HG03066 (cell line): Measurements from ENCODE around the gene TCTN1.
A peak's percentile ranks its signal among the peaks of the same experiment; 100 is the strongest.
"Not testable (repeated sequence)": the region's sequence is repeated elsewhere in the genome, so short reads cannot be mapped to it uniquely, and the experiment has no call there.

Source experiments
- ATAC-seq: cut with Tn5 transposase; IDR thresholded peaks from one replicate; pipeline ENCODE4 v1.9.1; 2021; ENCODE audit warnings: low read depth; ENCODE audit not compliant: unreplicated experiment

Gene TCTN1

DNA sequence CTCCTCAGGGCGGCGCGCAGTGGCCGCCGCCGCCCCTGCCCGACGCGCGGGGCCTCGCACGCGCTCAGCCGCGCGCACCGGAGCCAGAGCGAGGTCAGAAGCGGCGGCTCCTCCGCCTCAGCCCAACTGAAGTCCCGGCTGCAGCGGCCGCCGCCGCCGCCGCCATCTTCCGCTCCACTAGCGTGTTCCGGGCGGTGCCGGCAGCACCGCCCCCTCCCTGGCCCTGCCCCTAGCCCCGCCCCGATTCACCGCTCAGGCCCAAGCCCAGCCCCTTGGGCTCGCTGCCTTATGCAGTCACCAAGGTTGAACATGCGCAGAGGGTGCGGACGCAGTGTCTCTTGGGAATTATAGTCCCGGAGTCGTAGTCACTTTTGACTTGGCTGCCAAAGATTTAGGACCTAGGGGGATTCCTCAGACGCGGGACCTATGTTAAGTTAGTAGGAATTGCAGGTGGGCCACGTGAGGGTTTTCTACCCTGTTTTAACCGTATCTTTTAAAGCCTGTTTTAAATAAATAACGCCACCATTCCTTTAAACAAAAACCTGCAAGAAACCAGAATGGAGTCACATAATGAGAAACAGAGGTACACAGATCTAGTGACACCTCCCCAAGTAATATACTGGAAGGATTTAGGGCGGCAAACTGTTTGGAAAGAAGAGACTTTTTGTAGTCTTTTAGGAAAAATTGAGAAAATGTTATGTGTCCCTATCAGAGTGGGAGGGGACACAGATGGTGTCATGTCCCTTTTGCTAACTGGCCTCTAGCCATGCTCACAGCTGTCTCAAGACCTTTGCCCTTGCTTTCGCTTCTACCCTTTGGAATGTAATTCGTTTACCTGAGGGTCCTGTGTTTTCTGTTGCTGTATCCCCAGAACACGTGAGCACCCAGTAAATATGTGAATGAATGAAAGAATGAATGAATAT, 30.5 kb upstream of the TCTN1 start, which contains the start of gene PPTC7:
PPTC7 (minus strand) TSS at position 182 of the 923 bp plus-strand sequence. CDS start 287 bp downstream, outside the sequence.
- ATAC-seq: peak; percentile 71

DNA sequence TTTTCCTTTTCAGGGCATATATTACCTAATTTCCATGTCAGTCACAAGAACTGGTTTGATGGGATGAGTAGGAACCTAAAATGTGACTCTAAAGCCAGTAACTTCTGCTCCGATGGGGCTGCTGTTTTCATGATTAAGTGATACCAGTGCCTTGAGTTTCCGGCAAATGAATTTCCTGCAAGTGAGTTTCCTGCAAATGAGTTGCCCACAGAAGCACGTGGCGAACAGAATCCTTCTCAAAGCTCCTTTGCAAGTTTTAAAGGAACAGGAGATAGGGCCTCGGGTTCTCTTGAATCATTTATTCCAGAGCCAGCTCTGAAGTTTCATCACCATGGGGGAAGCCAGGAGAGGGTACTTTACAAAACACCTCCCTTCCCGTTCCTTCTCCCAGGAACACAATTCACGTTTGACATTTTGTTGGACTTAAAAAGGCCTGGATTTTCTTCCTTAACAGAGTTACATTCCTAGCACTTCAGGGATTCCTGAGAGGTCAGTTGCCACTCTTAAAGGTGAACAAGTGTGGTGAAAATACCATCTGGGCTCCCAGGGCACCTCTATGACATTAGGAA, 28.6 kb upstream of the TCTN1 start:
- no peak for ATAC-seq

DNA sequence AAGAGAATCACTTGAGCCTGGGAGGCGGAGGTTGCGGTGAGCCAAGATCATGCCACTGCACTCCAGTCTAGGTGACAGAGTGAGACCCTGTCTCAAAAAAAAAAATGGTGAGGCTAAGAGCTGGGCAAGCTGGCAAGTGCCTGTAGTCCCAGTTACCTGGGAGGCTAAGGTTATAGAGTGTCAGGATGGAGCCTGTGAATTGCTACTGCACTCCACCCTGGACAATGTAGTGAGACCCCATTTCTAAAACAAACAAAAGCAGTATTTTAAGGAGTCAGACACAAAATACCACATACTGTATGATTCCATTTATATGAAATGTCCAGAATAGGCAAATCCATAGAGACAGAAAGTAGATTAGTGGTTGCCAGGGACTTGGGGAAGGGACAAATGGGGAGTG, 26.8 kb upstream of the TCTN1 start:
- not testable (repeated sequence) for ATAC-seq

DNA sequence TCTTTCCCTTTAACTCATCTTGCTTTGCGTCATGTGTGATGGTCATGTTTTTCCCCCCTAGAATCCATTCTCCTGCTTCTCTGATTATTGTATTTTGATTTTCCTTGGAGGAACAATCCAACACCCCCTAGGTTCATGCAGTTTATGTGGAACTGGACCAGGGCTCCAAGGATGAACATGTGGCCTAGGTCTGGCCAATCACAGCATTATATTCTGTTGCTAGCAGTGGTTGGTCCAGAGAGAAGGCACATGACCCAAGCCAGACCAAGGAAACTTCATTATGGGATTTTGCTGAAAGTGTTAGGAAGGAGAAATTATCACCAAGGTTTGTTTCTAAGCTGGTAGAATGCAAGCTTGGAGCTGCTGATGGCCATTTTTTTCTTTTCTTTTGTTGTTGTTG, 23.9 kb upstream of the TCTN1 start:
- no peak for ATAC-seq

DNA sequence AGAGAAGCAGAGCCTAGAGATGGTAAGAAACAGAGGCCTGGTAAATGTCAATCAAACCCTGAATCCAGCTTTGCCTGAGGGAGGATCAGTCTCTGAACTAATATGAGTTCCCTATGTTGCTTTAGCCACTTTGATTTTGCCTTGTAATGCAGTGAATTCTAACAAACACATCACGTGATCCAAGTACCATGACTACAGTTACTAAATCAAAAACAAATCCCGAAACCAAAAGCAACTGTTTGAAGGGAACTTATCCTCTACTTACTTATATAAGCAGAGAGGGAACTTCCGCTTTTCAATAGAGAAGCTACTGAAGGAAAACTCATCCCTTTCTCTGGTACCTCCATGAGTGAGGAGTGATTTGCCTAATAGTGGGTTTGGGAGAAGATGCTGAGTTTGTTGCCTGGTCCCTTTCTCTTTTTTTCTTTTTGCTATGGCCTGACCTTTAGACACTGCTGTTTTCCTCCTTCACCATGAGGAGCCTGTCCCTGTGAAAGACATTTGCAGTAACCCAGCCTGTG, 23.1 kb upstream of the TCTN1 start:
- no peak for ATAC-seq

DNA sequence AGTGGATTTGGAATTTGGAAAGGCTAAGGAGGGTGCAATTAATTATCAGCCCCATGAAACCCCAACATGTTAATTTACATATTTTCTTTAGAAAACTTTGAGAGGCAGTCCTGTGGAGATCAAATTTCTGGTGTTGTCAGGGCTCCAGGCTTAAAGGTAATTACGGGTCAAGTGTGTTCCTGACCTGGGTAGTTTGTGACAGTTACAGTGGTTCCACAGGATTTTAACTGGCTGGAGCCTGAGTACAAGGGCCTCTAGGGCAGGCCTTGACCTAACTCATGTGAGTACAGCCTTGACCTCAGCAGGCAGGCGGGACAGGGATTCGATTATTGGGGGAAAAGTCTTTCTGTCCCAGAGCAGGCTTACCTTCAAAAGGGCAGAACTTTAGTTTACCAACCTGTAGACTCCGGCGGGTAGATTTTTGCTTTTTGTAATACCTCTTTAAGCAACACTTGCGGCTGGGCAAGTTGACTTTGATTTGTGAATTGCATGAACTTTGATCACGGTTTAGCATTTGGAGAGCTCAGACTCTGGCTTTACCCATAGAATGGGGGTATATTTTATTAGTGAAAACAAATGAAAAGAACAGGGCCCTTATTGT, 22.4 kb upstream of the TCTN1 start:
- no peak for ATAC-seq

DNA sequence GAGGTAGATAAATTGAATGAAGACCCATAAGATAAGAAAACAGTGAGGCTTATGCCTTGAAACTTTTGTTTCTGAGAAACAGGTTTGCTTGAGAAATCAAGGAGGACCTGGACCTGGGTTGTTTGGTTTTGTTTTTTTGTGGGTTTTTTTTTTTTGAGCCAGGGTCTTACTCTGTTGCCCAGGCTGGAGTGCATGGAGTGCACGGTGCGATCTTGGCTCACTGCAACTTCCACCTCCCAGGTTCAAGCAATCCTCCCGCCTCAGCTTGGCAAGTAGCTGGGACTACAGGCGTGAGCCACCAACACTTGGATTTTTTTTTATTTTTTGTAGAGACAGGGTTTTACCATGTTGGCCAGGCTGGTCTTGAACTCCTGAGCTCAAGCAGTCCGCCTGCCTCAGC, 21.9 kb upstream of the TCTN1 start:
- no peak for ATAC-seq

DNA sequence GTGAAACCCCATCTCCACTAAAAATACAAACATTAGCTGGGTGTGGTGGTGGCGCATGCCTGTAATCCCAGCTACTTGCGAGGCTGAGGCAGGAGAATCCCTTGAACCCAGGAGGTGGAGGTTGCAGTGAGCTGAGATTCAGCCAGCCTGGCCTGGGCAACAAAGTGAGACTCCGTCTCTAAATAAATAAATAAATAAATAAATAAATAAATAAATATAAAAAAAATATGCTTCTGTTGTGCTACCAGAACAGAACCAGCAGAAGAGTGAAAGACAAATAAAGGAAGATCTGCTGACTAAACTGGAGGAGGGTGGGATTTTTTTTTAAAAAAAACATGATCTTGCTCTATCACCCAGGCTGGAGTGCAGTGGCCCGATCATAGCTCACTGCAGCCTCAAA, 21.0 kb upstream of the TCTN1 start:
- not testable (repeated sequence) for ATAC-seq

DNA sequence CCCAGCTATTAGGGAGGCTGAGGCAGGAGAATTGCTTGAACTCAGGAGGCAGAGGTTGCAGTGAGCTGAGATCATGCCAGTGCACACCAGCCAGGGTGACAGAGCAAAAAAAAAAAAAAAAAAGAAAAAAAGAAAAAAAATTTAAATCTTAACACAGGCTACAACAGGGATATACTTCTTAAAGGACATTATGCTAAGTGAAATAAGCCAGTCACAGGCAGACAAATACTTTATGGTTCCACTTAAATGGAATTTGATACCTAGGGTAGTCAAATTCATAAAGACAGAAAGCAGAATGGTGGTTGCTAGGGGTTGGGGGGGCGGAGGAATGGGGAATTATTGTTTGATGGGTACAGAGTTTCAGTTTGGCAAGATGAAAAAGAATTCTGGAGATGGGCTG, 16.0 kb upstream of the TCTN1 start:
- ATAC-seq: no peak

DNA sequence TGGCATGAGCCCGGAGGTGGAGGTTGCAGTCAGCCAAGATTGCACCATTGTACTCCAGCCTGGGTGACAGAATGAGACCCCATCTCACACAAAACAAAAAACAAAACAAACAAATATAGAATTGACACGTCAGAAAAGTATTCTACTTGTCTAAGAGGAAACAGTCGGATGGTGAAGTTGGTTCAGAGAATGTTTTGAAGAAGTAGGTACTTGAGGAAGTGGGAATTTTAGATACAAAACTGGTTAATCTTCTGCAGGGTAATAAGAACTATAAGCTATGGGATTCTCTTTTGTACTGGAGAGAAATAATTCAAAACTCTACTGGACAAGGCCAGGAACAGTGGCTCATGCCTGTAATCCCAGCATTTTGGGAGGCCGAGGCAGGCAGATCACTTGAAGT, 14.6 kb upstream of the TCTN1 start:
- no peak for ATAC-seq

DNA sequence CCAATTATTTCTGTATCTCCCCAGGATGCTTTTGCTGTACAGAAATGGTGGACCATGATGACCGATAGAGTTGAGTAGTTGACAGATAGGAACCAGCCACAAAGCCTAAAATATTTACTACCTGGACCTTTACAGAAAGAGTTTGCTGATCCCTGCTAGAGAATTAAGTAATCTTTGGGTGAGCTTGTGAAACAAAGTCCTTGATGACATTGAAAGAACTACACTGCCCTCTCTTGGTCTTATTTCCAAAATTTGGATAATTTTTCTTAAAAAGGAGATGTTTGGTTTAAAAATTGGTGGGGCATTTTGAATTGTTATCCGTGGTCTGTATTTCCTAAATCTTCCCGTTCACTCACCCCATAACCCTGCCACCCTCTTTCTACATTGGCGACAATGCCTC, 13.7 kb upstream of the TCTN1 start:
- no peak for ATAC-seq

DNA sequence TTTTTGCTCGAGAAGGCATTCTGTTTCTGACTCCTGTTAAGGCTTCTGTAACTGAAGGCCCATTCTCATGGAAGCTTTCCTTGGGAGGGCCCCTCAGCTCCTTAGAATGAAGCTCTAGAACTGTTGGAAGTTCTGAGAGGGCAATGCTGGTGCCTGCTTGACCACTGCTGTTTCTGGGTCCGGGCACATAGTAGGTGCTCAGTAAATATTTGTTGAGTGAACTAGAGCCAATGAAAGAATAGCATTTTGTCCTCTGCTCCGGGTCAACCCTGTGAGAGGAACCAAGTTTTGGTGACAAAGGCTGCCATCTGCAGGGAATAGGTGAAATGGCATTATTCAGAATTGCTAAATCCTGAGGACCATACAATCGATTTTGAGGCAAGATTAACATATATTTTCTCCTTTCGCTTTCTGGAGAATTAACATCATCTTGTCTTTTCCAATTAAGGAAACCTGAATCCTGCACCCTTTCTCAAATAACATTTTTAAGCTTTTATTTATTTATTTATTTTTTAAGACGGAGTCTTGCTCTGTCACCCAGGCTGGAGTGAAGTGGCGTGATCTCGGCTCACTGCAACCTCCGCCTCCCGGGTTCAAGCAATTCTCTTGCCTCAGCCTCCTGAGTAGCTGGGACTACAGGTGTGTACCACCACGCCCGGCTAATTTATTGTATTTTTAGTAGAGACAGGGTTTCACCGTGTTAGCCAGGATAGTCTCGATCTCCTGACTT, 11.7 kb upstream of the TCTN1 start:
- ATAC-seq: not testable (repeated sequence)

DNA sequence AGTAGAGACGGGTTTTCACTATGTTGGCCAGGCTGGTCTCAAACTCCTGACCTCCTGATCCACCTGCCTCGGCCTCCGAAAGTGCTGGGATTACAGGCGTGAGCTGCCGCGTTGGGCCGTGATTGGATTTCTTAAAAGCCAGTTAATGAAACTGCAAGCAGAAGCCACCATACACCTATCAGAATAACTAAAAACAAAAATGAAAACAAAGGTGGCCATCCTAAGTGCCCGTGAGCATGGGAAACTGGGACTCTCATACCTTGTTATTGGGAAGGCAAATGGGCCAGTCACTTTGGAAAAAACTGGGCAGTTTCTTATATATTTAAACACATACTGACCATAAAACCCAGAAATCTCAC, 7.7 kb upstream of the TCTN1 start:
- no peak for ATAC-seq

DNA sequence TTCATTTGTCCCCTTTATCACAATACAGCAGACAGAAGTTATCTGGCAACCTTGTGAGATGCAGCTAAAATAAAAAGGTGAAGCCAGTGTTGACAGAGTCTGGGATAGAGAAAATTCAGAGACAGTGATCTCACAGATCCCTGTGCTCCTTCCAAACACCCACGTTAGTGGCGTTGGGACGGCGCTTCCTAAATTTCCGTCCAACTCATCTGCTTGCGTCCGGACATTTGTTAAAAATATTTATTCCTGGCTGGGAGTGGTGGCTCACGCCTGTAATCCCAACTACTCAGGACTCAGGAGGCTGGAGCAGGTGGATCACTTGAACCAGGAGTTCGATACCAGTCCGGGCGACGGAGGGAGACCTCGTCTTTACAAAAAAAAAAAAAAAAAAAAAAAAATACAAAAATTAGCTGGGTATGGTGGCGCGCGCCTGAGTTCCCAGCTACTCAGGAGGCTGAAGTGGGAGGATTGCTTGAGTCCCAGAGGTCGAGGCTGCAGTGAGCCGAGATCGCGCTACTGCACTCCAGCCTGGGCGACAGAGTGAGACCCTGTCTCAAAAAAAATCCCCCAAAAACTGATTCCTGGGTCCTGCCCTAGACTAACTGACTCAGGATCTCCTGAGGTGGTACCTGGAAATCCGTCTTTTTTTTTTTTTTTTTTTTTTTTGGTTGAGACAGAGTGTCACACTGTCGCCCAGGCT, 708 bp upstream of the TCTN1 start:
- no peak for ATAC-seq

DNA sequence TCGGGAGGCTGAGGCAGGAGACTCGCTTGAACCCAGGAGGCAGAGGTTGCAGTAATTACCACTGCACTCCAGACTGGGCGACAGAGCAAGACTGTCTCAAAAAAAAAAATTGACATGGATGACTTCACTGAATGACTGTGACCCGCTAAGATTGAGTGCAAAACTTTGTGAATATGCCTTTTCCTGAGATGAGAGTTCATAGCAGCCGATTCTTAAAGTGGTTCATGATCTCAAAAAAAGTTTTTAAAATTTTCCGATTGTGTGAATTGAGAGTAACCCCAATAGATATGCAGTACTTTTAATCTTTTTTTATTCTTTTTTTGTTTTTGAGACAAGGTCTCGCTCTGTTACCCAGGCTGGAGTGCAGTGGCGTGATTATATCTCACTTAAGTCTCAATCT, 1.2 kb downstream of the TCTN1 start:
- no peak for ATAC-seq

DNA sequence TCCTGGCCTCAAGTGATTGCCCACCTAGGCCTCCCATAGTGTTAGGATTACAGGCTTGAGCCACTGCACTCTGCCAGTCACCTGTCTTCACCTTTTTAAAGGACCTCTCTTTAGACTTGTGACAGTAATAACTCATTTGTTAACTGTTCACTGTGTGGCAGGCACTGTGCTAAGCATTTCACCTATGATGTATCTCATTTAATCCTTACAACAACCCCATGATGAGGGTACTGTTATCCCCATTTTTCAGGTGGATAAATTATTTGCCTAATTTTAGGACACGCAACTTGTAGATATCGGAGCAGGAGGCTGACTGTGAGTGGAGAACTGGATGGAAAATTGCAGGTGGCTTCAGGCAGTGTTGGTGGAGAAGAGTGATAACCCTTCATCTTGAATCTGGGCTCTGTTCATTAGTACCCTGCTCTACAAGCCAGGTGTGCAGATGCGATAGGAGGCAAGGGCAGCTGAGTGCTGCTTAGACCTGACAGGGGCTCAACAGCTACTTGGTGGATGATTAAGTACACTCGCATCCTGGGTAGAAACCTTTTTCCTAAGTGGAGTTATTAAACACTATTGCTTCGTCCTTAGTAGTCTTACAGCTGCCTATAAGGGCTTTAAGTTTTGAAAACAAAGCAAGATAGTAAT, 2.7 kb downstream of the TCTN1 start:
- ATAC-seq: no peak

DNA sequence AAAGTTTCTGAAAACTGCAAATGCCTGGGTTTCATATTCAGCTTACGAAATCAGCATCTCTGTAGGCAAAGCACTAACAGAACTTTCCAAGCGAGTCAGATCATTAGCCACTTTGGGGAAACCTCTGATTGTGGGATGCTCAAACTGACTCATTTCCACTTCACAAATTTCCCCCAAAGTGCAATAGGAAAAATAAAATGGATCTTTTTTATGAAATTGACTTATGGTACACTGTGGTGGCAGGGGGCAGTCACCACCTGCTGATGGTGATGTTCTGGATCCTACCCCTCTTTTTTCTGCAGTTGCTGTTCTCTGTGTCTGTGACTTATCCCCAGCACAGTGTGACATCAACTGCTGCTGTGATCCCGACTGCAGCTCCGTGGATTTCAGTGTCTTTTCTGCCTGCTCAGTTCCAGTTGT, 5.6 kb downstream of the TCTN1 start:
- ATAC-seq: peak; percentile 54

DNA sequence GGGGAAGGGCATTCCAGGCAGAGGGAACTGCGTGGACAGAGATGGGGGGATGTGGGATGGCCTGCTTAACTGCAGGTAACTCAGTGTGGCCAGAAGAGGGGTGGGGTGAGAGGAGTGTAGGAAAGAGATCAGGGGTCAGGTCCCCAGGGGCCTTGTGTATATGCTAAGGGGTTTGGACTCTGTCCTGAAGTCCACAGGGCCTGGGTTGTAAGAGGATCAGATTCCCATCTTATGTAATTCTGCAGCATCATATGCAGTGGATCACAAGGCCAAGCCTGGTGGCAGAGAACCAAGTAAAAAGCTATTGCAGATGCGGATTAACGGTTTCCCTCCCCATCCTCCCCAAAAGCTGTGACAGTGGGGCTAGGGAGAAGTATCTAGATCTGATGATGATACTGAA, 8.7 kb downstream of the TCTN1 start:
- ATAC-seq: no peak

DNA sequence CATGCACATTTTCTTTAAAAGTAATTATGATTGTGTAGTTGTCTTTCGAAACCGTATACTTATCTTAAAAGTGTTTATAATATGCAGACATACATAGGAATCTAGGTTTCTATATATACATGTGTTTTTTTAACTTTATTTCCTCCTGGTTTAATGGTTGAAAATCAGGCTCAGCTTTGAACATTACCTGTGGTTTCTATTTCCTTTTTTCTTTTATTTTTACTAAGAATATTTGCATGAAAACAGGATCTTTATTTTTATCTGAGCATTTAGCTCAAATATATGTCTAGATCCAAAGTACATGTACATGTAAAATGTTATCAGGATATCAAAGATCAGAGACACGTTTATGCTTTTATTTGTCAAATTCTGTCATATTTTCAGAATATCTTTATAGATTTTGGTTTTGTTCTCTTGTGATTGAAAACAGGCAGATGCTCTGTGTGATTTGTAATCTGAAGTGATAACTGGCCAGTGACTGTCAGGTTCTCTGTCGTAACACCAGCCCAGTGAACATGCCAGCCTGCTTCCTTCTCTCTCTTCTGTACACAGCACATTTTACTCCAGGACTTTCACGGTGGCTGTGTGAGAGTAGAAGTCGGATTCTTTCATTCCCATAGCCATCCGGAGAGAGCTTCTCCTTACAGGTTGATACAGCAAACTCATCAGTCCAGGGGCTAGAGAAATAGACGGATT, 13.7 kb downstream of the TCTN1 start:
- ATAC-seq: no peak
